HUDEP-2 (cell line): ENCODE results near the gene FRMD5.

Experiments used
- DNase-seq, 76 experiments: peaks; one replicate each; lab custom pipeline; 2025; ENCODE audit not compliant: unreplicated experiment in 76 of 76; lab: John Stamatoyannopoulos, UW

FRMD5 gene

DNA sequence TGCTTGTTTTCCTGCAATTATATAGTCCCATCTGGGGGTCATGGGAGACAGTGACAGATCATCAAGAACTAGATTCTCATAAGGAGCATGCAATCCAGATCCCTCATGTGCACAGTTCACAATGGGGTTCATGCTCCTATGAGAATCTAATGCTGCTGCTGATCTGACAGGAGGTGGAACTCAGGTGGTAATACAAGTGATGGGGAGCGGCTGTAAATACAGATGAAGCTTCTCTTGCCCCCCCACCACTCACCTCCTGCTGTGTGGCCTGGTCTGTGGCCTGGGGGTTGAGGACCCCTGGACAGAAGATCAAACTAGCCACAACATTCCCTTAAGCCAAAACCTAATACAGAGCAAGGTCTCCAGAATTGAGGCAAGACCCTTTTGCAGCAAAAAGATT, 207.1 kb downstream of the FRMD5 start:
- no peak for DNase-seq

DNA sequence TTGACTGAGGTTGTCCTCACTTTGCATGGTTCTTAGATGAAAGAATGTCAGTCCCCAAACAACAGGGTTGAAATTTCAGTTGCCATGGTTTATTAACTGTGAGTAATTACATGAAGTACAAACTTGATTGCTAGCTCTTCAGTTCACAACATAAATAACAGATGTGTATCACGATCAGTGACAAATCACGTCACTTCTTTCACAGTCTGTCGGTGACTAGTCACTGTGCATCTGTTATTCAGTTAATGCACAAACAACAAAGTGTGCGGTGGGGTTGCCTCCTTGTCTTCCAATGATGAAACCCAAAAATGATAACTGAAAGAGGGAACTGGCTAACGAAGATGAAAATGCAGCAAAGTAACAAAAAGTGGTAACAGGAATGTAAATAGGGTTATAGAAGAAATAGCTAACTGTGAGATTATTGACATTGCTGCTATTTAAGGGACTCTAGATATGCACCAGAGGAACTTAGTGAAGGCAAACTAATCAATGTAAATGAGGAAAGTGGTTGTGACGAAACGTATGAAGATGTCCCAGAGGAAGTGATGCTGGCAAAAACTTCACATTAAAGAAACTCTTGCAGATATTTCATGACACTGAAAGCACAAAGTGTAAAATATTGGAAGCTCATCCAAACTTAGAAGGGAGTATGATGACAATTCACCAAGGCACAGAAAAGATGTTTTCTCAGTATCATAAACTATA, 208.9 kb downstream of the FRMD5 start:
- DNase-seq: no peak

DNA sequence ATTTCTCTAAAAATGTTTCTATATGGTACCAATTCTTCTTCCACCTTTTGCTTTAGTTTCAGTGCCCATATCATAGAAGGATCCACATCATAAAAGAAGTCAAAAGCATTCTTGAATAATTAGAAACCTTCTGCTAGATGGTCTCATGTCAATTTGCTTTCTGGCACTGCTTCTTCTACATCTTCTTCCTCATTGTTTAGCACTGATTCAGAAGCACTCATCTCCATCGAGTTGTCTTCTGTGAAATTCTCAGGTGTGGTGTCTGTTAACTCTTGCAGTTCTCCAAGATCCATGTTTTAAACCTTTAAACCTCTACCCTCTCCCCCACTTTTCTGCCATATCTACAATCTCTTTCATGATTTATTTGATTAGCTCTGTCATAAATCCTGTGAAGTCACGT, 213.5 kb downstream of the FRMD5 start:
- DNase-seq: no peak

GRCh38 chr15:43977072-43977884, 217.8 kb downstream of the FRMD5 start:
- DNase-seq: no peak

DNA sequence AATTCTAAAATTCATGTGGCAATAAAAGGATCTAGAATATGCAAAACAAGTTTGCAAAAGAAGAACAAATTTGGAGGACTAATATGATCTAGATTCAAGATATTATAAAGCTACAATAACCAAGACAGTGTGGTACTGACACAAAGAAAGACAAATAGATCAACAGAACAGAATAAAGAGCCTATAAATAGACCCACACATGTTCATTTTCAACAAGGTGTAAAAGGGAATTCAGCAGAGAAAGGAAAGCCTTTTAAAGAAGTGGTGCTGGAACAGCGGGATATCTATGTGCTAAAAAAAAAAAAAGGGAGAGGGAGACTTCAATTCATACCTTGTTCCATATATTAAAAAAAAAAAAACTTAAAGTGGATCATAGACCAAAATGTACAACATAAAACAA, 219.3 kb downstream of the FRMD5 start:
- DNase-seq: no peak

- DNase-seq: no peak
Observed at GRCh38 chr15:43975326-43975725, 219.7 kb downstream of the FRMD5 start.

DNA sequence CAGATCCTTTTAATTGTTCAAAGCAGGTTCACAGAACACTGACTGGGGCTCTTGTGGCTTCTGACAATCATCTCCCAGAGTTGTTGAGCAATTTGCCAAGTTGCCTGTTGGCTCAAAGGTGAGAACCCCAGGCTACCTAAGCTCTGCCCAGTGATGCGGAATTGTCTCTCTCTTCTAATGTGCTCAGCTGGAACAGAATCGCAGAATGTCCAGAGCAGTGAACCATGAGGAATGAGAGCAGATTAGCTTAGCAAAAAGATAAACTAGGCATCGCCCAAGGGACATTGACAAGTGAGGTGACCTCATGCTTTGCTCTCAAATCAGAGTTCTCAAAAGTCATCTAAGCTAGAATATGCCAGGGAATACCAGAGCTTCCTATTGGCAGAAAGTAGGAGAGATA, 220.2 kb downstream of the FRMD5 start:
- DNase-seq: no peak

DNA sequence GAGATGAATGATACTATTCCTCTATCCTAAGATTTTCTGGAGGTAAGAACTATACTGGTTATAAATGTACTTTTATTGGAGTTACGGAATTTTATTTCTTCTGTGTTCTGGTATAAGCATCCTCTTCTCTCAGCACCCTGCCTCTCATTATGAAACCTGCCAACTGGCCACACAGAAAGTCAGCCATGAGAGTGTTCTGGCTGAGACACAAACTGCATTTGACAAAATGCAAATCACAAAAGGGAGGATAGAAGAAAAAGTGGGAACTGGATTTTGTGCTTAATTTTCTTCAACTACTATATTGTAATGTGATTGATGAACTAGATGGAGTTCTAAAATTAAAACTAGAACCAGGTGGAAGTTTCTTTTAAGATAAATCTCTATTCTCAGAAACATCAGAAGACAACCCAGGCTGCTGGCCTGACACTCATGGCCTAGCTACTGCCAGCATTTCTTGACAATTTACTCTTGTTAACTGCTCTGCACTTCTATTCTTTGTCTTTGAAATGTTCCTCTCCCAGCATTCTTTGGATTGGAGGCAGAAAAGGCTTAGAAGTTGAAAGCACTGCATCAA, 225.2 kb downstream of the FRMD5 start:
- no peak for DNase-seq

DNA sequence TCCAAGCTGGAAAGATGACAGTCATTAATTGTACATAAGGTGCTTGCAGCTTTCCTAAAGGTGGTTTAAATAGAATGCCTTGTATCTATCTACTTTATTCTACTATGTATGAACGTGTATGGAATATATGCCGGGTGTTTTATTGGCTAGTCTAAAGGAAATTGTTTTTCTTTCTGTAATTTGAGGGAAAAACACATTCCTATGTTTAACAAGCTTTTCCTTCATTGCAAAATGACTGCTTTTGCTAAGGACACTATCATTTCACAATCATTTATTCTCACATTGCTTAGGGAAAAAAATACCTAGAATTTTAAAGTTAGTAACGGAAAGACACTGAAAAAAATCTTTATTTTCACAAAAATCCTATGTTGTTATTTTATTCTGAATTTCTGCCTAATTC, 226.5 kb downstream of the FRMD5 start:
- no peak for DNase-seq

DNA sequence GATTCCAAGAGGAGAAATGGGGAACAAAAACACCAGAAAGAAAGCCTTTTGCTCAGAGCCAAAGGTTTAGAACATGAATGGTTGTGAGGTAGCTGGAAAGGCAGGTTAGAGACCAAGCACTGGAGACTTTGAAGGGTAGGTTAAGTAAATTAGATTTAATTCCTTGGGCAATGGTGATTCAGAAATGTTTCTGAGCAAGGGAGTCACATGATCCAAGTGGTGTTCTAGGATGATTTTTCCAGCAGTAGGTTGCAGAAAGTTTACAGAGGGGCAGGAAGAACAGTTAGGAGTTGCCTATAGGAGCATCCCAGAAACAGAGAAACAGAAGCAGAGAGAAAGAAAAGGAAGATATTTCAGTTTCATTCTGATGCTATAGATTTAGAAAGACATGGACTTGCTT, 228.4 kb downstream of the FRMD5 start:
- DNase-seq: no peak

GRCh38 chr15:43958861-43959330, 236.2 kb downstream of the FRMD5 start:
- DNase-seq: no peak

- DNase-seq: no peak
Observed at GRCh38 chr15:43957724-43958123, 237.3 kb downstream of the FRMD5 start.

DNA sequence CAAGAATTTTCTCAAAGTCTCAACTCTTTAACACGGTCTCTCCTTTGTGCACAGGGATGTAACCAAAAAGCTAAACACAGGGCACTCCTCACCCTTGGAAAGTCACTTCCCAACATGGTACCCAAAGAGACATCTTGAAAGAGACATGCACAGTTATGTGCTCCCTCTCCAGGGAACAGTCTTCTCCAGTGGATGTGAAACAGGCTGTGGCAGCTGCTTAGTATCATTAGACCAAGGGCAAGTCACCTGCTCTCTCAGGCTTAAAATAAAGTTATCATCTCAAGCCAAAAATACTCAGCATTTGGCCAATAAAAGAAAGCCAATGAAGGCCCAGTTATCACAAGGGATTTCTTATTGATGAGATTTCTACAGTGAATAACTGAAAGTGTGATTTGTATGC, 239.9 kb downstream of the FRMD5 start:
- no peak for DNase-seq

GRCh38 chr15:43954181-43954621, 240.9 kb downstream of the FRMD5 start:
- DNase-seq: no peak

- DNase-seq: no peak
Observed at GRCh38 chr15:43953402-43953801, 241.7 kb downstream of the FRMD5 start.

DNA sequence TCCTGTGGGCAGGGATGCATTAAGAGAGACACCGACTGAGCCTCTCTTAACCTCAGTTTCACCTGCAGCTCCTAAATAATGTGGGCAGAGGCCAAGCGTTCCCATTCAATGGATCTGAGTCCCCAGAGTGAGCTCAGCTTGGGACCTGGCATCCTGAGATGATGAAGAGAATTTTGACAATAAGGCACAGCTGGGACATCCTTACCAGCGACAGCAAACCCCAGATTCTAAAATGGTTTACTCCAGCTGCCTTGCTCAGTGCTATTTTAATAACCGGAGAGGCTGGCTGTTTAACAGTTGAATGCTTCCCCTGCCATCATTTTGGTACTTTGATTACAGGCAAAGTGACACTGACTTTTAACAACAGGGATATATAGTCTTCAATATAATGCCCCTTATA, 244.5 kb downstream of the FRMD5 start:
- DNase-seq: no peak

DNA sequence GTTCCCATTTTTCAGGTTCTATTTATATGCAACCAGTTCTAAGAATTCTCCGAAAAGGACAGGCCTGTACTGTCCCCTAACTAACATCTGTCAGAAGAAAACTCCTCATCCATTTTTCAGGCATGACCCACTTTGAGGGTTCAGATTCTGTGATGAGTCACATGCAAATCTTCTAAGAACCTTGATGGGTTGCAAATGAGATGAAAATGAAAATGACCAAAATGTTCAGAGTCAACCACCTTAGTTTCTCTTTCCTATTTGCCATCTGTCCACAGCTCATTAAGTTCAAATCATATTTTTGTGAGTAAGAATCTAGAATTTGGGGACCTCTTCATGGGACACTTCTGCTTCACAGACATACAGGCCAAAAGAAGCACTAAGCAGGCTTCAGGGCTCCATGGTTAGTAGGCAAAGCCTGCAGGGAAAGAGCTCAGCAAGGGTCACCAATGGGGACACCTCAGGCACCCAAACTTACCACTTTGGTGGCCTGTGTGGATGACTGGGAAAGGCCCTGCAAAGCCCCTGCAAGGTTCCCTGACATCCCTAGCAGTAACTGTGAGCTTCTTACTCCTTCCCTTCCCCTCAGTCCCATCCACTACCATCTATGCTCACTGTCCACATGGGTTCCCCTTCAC, 246.3 kb downstream of the FRMD5 start:
- no peak for DNase-seq

DNA sequence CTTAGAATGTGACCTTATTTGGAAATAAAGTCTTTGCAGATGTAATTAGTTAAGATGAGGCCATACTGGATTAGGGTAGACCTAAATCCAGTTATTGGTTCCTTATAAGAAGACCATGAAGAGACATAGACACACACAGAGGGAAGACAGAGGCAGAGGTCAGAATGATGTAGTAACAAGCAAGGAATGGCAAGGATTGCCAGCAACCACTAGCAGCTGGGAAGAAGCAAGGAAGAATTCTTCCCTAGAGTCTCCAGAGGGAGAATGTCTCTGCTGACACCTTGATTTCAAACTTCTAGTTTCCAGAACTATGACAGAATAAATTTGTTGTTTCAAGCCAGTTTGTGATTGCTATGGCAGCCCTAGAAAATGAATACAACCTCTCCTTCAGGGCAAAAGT, 251.6 kb downstream of the FRMD5 start:
- DNase-seq: no peak

DNA sequence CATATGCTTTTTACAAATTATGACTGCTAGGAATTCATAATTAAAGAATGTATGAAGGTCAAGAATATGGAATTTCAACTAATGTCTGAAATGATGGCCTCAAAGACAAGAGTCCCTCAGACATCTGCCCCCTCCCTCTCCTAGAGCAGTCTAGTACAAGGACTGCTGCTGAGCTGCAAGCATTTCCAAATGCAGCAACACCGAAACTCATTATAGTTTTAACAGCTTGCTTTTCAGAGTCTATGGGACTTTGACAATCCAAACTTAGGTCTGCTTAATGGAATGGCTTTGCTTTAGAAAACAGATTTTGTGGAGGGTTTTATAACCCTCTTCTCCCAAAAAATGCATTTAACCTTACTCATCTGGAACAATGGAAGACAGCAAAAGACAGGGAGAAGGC, 252.9 kb downstream of the FRMD5 start:
- DNase-seq: no peak

- no peak for DNase-seq
Observed at GRCh38 chr15:43941555-43941954, 253.5 kb downstream of the FRMD5 start.

DNA sequence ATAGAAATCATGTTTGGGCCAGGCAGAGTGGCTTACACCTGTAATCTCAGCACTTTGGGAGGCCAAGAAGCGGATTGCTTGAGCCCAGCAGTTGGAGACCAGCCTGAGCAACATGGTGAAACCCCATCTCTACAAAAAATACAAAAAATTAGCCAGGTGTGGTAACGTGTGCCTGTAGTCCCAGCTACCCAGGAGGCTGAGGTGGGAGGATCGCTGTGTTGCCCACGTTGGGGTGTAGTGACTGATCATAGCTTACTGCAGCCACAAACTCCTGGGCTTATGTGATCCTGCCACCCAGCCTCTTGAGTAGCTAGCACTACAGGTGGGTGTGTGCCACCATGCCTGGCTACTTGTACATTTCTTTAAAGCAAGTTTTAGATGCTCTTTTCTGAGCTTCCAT, 254.0 kb downstream of the FRMD5 start:
- no peak for DNase-seq
